OCI-LY1 (cell line): ENCODE data around the gene ZNF467.

Source experiments
- H2AFZ ChIP-seq: fragments of 200-600 bp; sonication (generic), shearing (Covaris generic); 2 replicates; pipeline ENCODE4 v1.6.0; 2014; ENCODE audit warnings: antibody characterized with exemption, mild to moderate bottlenecking, low read length
- H3F3A ChIP-seq: fragments of 200-600 bp; sonication (generic), shearing (Covaris generic); 2 replicates; pipeline ENCODE4 v1.6.0; 2014; ENCODE audit warnings: mild to moderate bottlenecking, antibody characterized with exemption, low read length, moderate library complexity; ENCODE audit not compliant: insufficient read depth
- H3K27ac ChIP-seq: fragments of 200-600 bp; sonication (generic); 2 replicates; pipeline ENCODE4 v1.5.1; 2014; ENCODE audit warnings: low read length, mixed run types, mild to moderate bottlenecking, low read depth; ENCODE audit not compliant: poor library complexity, severe bottlenecking
- H3K27me3 ChIP-seq: fragments of 200-600 bp; sonication (generic); 2 replicates; pipeline ENCODE4 v1.6.0; 2014; ENCODE audit warnings: antibody characterized with exemption, mild to moderate bottlenecking, low read length, moderate library complexity; ENCODE audit not compliant: insufficient read depth
- H3K36me3 ChIP-seq: fragments of 200-600 bp; sonication (generic); 2 replicates; pipeline ENCODE4 v1.6.1; 2014; ENCODE audit warnings: mild to moderate bottlenecking, antibody characterized with exemption, low read length, moderate library complexity, mixed read lengths; ENCODE audit not compliant: insufficient read depth
- H3K4me1 ChIP-seq: fragments of 200-600 bp; sonication (generic); 2 replicates; pipeline ENCODE4 v1.5.1; 2014; ENCODE audit warnings: mild to moderate bottlenecking, low read length, moderate library complexity; ENCODE audit not compliant: insufficient read depth, severe bottlenecking
- H3K4me2 ChIP-seq: fragments of 200-600 bp; sonication (generic), shearing (Covaris generic); 2 replicates; pipeline ENCODE4 v1.6.1; 2014; ENCODE audit warnings: low read length
- H3K4me3 ChIP-seq: fragments of 200-600 bp; sonication (generic); 2 replicates; pipeline ENCODE4 v1.5.1; 2014; ENCODE audit warnings: low read length, low read depth, mild to moderate bottlenecking, mixed read lengths; ENCODE audit not compliant: poor library complexity, severe bottlenecking
- H3K79me2 ChIP-seq: fragments of 200-600 bp; shearing (Covaris generic); 2 replicates; pipeline ENCODE4 v1.6.1; 2016; ENCODE audit warnings: mixed run types, low read length, mixed read lengths; ENCODE audit not compliant: insufficient read depth
- H3K9ac ChIP-seq: fragments of 200-600 bp; sonication (generic), shearing (Covaris generic); 2 replicates; pipeline ENCODE4 v1.6.1; 2014; ENCODE audit warnings: mild to moderate bottlenecking, low read length, mixed read lengths
- H3K9me2 ChIP-seq: fragments of 200-600 bp; sonication (generic), shearing (Covaris generic); 2 replicates; pipeline ENCODE4 v1.6.1; 2014; ENCODE audit warnings: low read depth, mild to moderate bottlenecking, low read length, mixed read lengths
- H3K9me3 ChIP-seq: fragments of 200-600 bp; shearing (Covaris generic); 2 replicates; pipeline ENCODE4 v1.6.1; 2014; ENCODE audit warnings: low read length, mixed read lengths
- H4K20me1 ChIP-seq: fragments of 200-600 bp; sonication (generic), shearing (Covaris generic); 2 replicates; pipeline ENCODE4 v1.6.0; 2016; ENCODE audit warnings: mild to moderate bottlenecking, low read length; ENCODE audit not compliant: insufficient read depth
- EZH2 ChIP-seq: fragments of 200-600 bp; sonication (generic), shearing (Covaris generic); IDR thresholded peaks from 2 replicates; pipeline ENCODE4 v1.8.0; 2017; ENCODE audit warnings: borderline replicate concordance, mixed run types, mild to moderate bottlenecking, antibody characterized with exemption, low read length, moderate library complexity, mixed read lengths
- TF ChIP-seq, protein P1 (sequence below): fragments of 200-600 bp; sonication (generic), shearing (Covaris generic); IDR thresholded peaks from 2 replicates; pipeline ENCODE4 v1.5.1; 2017; ENCODE audit warnings: mild to moderate bottlenecking, antibody characterized with exemption, low read length, moderate library complexity, mixed read lengths

The ZNF467 gene

DNA sequence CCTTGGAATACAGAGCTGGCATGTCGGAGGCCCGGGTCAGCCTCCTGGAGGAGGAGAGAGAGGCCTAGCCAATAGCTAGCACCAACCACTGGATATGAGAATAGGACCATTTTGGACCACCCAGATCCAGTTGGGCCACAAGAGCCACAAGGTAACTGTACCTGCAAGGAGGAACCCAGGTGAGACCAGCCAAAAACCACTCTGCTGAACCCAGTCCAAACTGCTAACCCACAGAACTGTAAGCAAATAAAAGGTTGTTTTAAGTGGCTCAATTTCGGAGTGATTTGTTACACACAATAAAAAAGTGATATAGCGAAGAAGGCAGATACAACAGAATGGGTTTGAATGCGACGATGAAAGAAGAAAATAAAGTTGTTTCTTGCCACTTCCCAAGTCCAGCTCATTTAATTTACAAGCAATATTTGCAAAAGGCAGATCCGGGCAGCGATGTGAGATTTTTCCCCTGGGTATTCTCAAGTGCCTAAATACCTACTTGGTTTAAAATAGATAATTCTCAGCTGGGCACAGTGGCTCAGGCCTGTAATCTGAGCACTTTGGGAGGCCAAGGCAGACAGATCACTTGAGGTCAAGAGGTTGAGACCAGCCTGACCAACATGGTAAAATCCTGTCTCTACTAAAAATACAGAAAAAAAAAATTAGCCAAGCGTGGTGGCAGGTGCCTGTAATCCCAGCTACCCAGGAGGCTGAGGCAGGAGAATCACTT lies 23.1 kb downstream of the ZNF467 start:
- no peaks in the 10 kb centered on the region; the same call in 1 of the 2 replicates for H3K36me3 ChIP-seq
- no peaks in the 10 kb centered on the region for H3K9me2 ChIP-seq
- no peaks in the 10 kb centered on the region for H3K79me2 ChIP-seq
- no peak overlapping the region for H3K27ac ChIP-seq
- no peak overlapping the region for H3K4me2 ChIP-seq
- H3K4me1 ChIP-seq = no peaks in the 10 kb centered on the region
- no peak overlapping the region for H3K4me3 ChIP-seq
- H3K9me3 ChIP-seq = 0 out of 2 replicates have a peak, but pooled peaks cover 3% of the 10 kb centered on the region
- TF ChIP-seq EZH2 = no peak
- TF ChIP-seq, protein P1, sequence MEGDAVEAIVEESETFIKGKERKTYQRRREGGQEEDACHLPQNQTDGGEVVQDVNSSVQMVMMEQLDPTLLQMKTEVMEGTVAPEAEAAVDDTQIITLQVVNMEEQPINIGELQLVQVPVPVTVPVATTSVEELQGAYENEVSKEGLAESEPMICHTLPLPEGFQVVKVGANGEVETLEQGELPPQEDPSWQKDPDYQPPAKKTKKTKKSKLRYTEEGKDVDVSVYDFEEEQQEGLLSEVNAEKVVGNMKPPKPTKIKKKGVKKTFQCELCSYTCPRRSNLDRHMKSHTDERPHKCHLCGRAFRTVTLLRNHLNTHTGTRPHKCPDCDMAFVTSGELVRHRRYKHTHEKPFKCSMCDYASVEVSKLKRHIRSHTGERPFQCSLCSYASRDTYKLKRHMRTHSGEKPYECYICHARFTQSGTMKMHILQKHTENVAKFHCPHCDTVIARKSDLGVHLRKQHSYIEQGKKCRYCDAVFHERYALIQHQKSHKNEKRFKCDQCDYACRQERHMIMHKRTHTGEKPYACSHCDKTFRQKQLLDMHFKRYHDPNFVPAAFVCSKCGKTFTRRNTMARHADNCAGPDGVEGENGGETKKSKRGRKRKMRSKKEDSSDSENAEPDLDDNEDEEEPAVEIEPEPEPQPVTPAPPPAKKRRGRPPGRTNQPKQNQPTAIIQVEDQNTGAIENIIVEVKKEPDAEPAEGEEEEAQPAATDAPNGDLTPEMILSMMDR = no peak
- peaks cover 13% of the 10 kb centered on the region; the same call in 1 of the 2 replicates for H3K27me3 ChIP-seq
- H3K9ac ChIP-seq = no peak overlapping the region
- no peak overlapping the region for H2AFZ ChIP-seq
- H4K20me1 ChIP-seq = no peaks in the 10 kb centered on the region
- no peaks in the 10 kb centered on the region for H3F3A ChIP-seq

GRCh38 chr7:149748076-149748874 lies 25.1 kb downstream of the ZNF467 start:
- H2AFZ ChIP-seq = no peak overlapping the region
- no peak for TF ChIP-seq EZH2
- TF ChIP-seq, protein P1 = no peak
- H3K27me3 ChIP-seq = peaks cover 16% of the 10 kb centered on the region; the same call in 1 of the 2 replicates
- H3K79me2 ChIP-seq = no peaks in the 10 kb centered on the region
- no peaks in the 10 kb centered on the region; the same call in 1 of the 2 replicates for H3K36me3 ChIP-seq
- H3F3A ChIP-seq = no peaks in the 10 kb centered on the region
- H3K4me2 ChIP-seq = no peak overlapping the region
- H3K9ac ChIP-seq = no peak overlapping the region
- H3K9me3 ChIP-seq = 0 out of 2 replicates have a peak, but pooled peaks cover 3% of the 10 kb centered on the region
- H3K4me1 ChIP-seq = no peaks in the 10 kb centered on the region
- no peaks in the 10 kb centered on the region for H3K9me2 ChIP-seq
- no peak overlapping the region for H3K4me3 ChIP-seq
- H4K20me1 ChIP-seq = no peaks in the 10 kb centered on the region
- H3K27ac ChIP-seq = no peak overlapping the region

DNA sequence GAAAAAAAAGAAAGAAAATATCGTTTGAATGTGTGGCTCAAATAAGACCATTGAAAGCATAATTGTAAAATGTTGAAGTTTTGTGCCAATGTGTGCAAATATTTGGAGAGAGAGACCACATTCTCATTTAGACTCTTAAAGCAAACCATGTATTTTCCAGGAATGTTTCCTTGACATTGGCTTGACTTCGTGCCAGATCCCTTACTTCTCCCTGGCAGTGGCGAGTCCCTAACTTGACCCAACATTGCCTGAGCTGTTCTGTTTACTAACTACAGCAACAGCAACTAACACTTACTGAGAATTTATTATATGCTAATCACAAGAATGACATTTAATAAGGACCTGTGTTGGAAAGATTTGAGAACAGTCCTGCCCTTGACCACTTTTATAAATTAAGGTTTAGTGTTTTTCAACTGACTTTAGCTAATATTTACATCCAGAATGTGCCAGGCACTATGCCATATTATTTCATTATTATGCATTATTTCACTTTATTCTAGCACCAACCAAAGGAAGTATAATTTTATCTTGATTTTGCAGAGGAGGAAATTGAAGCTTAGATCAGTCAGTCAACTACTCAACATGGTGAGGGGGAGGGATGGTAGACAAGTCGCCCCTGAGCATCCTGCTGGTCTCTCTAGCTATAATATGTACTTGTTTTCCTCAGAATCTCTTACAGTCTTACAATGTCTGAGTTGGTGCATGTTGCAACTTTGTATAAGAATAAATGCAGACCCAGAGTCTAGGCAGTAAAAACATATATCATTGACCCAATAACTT lies 29.7 kb downstream of the ZNF467 start:
- no peaks in the 10 kb centered on the region for H3K79me2 ChIP-seq
- no peak overlapping the region for H2AFZ ChIP-seq
- H3K4me1 ChIP-seq = peaks cover 8% of the 10 kb centered on the region
- H3K4me3 ChIP-seq = no peak overlapping the region
- H3F3A ChIP-seq = no peaks in the 10 kb centered on the region
- H3K36me3 ChIP-seq = no peaks in the 10 kb centered on the region
- no peak overlapping the region for H3K4me2 ChIP-seq
- H3K9me3 ChIP-seq = no peaks in the 10 kb centered on the region
- no peak overlapping the region for H3K9ac ChIP-seq
- no peak overlapping the region for H3K27ac ChIP-seq
- no peaks in the 10 kb centered on the region for H4K20me1 ChIP-seq
- H3K27me3 ChIP-seq = peaks cover 3% of the 10 kb centered on the region; the same call in 1 of the 2 replicates
- H3K9me2 ChIP-seq = no peaks in the 10 kb centered on the region
- TF ChIP-seq EZH2 = no peak
- TF ChIP-seq, protein P1 = no peak
